Endothelial cell of umbilical vein (primary cell): ENCODE results near the gene CROCC. TPM values are rescaled to one million over a fixed set of nuclear protein-coding genes. Genes with fewer than 3 reads are reported as not detected.

Experiments used
- BruUV-seq: library from RNA; stranded (reverse); fragments of 400-500 nt; replicated peaks from 2 replicates; lab custom pipeline; 2021; lab: Mats Ljungman, UMichigan
- CTCF ChIA-PET: fragments of 300-600, 350-600 bp; sonication (Branson Sonifier 250); formaldehyde crosslinking; loops from one replicate; lab custom pipeline; 2021; ENCODE audit warnings: antibody characterized with exemption, inconsistent platforms; lab: Charles Lee
- POLR2A ChIA-PET: fragments of 300-600, 350-600 bp; sonication (Branson Sonifier 250); formaldehyde crosslinking; loops from one replicate; lab custom pipeline; 2021; ENCODE audit warnings: antibody characterized with exemption, inconsistent platforms; lab: Charles Lee
- DNase-seq: peaks from one replicate; pipeline ENCODE4 v3.0.0-alpha.2; 2011; ENCODE audit warnings: low read depth, low spot score
- FAIRE-seq: peaks from 2 replicates; lab custom pipeline; 2011; peaks lifted over from hg19 to GRCh38; lab: Jason Lieb, UNC
- H2AFZ ChIP-seq: 2 replicates; pipeline ENCODE4 v1.6.0; 2012; ENCODE audit warnings: low read depth, low read length, control low read depth, inconsistent platforms
- H3K27ac ChIP-seq: 2 replicates; pipeline ENCODE4 v1.5.1; 2011; ENCODE audit warnings: low read depth, mild to moderate bottlenecking, control low read depth, low read length, moderate library complexity; ENCODE audit not compliant: insufficient read depth
- H3K27me3 ChIP-seq, 2 experiments: 2 replicates each; pipeline versions ENCODE4 v1.6.0 to v1.6.1; 2011; ENCODE audit warnings: low read length in 2 of 2, mixed read lengths in 1 of 2; ENCODE audit not compliant: control insufficient read depth in 2 of 2, insufficient read depth in 2 of 2
- H3K36me3 ChIP-seq, 2 experiments: 2 replicates in 1 of 2; 3 replicates in 1 of 2; pipeline ENCODE4 v1.5.1; 2011; ENCODE audit warnings: low read length in 2 of 2, mild to moderate bottlenecking in 1 of 2, moderate library complexity in 1 of 2; ENCODE audit not compliant: control insufficient read depth in 2 of 2, insufficient read depth in 2 of 2; ENCODE audit errors: extremely low read depth in 1 of 2
- H3K4me1 ChIP-seq: 3 replicates; pipeline ENCODE4 v1.5.1; 2011; ENCODE audit warnings: mild to moderate bottlenecking, low read length; ENCODE audit not compliant: control insufficient read depth, insufficient read depth; ENCODE audit errors: extremely low read depth
- H3K4me2 ChIP-seq: 2 replicates; pipeline ENCODE4 v1.6.1; 2011; ENCODE audit warnings: low read length, control low read depth, mixed read lengths; ENCODE audit not compliant: insufficient read depth
- H3K4me3 ChIP-seq, 3 experiments: fragments of 200-600 bp in 1 of 3; sonication (generic), shearing (Covaris generic) in 1 of 3; replicated peaks in 1 of 3; 2 replicates each; pipeline ENCODE4 v1.5.1; 2011 to 2016; ENCODE audit warnings: control low read depth in 3 of 3, low read length in 3 of 3, mild to moderate bottlenecking in 2 of 3, inconsistent platforms in 1 of 3, low read depth in 1 of 3, moderate library complexity in 1 of 3; ENCODE audit not compliant: insufficient read depth in 1 of 3
- H3K79me2 ChIP-seq: 2 replicates; pipeline ENCODE4 v1.6.0; 2012; ENCODE audit warnings: low read length, inconsistent platforms; ENCODE audit not compliant: control insufficient read depth, insufficient read depth
- H3K9ac ChIP-seq: replicated peaks from 2 replicates; pipeline ENCODE3; 2011; ENCODE audit warnings: low read length, control low read depth; ENCODE audit not compliant: insufficient read depth; ENCODE audit errors: extremely low read depth
- H3K9me1 ChIP-seq: replicated peaks from 3 replicates; pipeline ENCODE4 v1.6.0; 2011; ENCODE audit warnings: mild to moderate bottlenecking, low read length; ENCODE audit not compliant: control insufficient read depth, insufficient read depth; ENCODE audit errors: extremely low read depth
- H3K9me3 ChIP-seq: replicated peaks from 2 replicates; pipeline ENCODE4 v1.5.1; 2012; ENCODE audit warnings: low read length, inconsistent platforms; ENCODE audit not compliant: control insufficient read depth, insufficient read depth
- H4K20me1 ChIP-seq: replicated peaks from 2 replicates; pipeline ENCODE3; 2011; ENCODE audit warnings: mild to moderate bottlenecking, low read length; ENCODE audit not compliant: control insufficient read depth, insufficient read depth; ENCODE audit errors: extremely low read depth
- EZH2 ChIP-seq: IDR thresholded peaks from 2 replicates; pipeline ENCODE4 v1.6.1; 2012; ENCODE audit warnings: borderline replicate concordance, low read depth, mild to moderate bottlenecking, moderate library complexity, low read length, inconsistent platforms; ENCODE audit not compliant: severe bottlenecking
- FOS ChIP-seq: IDR thresholded peaks from 2 replicates; pipeline ENCODE4 v1.6.1; 2011; ENCODE audit warnings: mild to moderate bottlenecking, low read length, moderate library complexity, borderline replicate concordance; ENCODE audit not compliant: insufficient read depth
- GATA2 ChIP-seq: IDR thresholded peaks from 2 replicates; pipeline ENCODE4 v1.7.0; 2011; ENCODE audit warnings: low read depth, mild to moderate bottlenecking, moderate library complexity, mixed read lengths, low read length; ENCODE audit not compliant: insufficient read length, insufficient read depth
- JUN ChIP-seq: IDR thresholded peaks from 2 replicates; pipeline ENCODE4 v1.6.1; 2011; ENCODE audit warnings: borderline replicate concordance, low read depth; ENCODE audit not compliant: insufficient read length, insufficient read depth
- MYC ChIP-seq: IDR thresholded peaks from one replicate; pipeline ENCODE4 v1.6.1; 2011; ENCODE audit warnings: mild to moderate bottlenecking, low read depth, low read length
- POLR2A ChIP-seq: IDR thresholded peaks from 2 replicates; pipeline ENCODE4 v1.6.1; 2012; ENCODE audit warnings: low read depth, mild to moderate bottlenecking, control low read depth, low read length
- POLR2AphosphoS5 ChIP-seq: IDR thresholded peaks from 2 replicates; pipeline ENCODE4 v1.6.1; 2012; ENCODE audit warnings: low read depth, mild to moderate bottlenecking, control low read depth, low read length, moderate library complexity; ENCODE audit not compliant: insufficient read depth
- dilution Hi-C: fragments of 300-500 bp; cut with MboI; formaldehyde crosslinking; loops from one replicate; pipeline ENCODE4 v1.15.0; 2019; ENCODE audit warnings: low sequenced_read_pairs; ENCODE audit not compliant: extremely low pct_ligation_motif_present
- intact Hi-C: fragments of 100-400 bp; cut with micrococcal nuclease; formaldehyde crosslinking; loops from one replicate; pipeline ENCODE4 v1.10.0; 2022
- polyA plus RNA-seq, 4 experiments: library from polyadenylated mRNA; depleted of rRNA in 3 of 4; stranded (reverse) in 3 of 4; unstranded in 1 of 4; fragments of >200 nt; gene quantifications; 2 replicates each; pipeline versions ENCODE4 v1.2.1 to v1.2.3, GENCODE V29; 2011 to 2012; ENCODE audit warnings: missing spikeins in 1 of 4
- total RNA-seq: library from RNA; stranded (reverse); gene quantifications from 2 replicates; pipeline ENCODE4 v1.2.3, GENCODE V29; 2021
- TF ChIP-seq, protein P1 (sequence below): IDR thresholded peaks from 2 replicates; pipeline ENCODE4 v1.6.1; 2011; ENCODE audit not compliant: insufficient read depth, insufficient read length
- TF ChIP-seq, protein P2 (sequence below), 2 donors: IDR thresholded peaks; 1 replicate in 1 of 2; 2 replicates in 1 of 2; pipeline ENCODE4 v1.5.1; 2011; ENCODE audit warnings: low read length in 2 of 2, mild to moderate bottlenecking in 2 of 2, moderate library complexity in 2 of 2, control low read depth in 1 of 2, inconsistent platforms in 1 of 2, low read depth in 1 of 2; ENCODE audit not compliant: insufficient read depth in 1 of 2; ENCODE audit errors: extremely low read depth in 1 of 2

The CROCC gene
- total and polyA plus RNA-seq, 2 donors (not counting 3 experiments of a cell fraction or from before 2014, with no cell fraction given): 18.3 to 35.5 TPM

DNA sequence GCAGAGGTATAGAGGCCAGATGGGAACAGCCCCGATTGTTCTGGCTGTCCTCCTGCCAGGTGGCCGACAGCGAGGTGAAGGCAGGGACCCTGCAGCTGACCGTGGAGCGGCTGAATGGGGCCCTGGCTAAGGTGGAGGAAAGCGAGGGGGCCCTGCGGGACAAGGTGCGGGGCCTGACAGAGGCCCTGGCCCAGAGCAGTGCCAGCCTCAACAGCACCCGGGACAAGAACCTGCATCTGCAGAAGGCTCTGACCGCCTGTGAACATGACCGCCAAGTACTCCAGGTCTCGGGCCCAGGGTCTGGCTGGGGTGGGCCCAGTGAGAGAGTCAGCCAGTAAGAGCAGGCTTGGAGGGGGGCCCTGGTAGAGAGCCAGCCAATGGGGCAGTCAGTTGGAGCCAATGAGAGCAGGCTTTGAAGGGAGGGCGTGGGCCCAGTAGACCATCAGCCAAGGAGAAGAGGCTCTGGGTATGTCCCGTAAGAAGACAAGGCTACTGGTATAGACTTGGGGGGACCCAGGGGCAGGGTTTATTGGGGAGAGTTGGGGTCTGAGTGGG is 47.4 kb downstream of the CROCC start:
- intact Hi-C loops: no loop called here
- H3K79me2 ChIP-seq: no peaks in the 10 kb centered on the region
- no peak overlapping the region for H3K9ac ChIP-seq
- no peak for TF ChIP-seq POLR2A
- no peak for TF ChIP-seq JUN
- TF ChIP-seq MYC: no peak
- no peak for TF ChIP-seq POLR2AphosphoS5
- no peak for TF ChIP-seq FOS
- TF ChIP-seq GATA2: no peak
- no peak for TF ChIP-seq EZH2
- TF ChIP-seq, protein P1, sequence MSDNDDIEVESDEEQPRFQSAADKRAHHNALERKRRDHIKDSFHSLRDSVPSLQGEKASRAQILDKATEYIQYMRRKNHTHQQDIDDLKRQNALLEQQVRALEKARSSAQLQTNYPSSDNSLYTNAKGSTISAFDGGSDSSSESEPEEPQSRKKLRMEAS: no peak
- TF ChIP-seq, protein P2, sequence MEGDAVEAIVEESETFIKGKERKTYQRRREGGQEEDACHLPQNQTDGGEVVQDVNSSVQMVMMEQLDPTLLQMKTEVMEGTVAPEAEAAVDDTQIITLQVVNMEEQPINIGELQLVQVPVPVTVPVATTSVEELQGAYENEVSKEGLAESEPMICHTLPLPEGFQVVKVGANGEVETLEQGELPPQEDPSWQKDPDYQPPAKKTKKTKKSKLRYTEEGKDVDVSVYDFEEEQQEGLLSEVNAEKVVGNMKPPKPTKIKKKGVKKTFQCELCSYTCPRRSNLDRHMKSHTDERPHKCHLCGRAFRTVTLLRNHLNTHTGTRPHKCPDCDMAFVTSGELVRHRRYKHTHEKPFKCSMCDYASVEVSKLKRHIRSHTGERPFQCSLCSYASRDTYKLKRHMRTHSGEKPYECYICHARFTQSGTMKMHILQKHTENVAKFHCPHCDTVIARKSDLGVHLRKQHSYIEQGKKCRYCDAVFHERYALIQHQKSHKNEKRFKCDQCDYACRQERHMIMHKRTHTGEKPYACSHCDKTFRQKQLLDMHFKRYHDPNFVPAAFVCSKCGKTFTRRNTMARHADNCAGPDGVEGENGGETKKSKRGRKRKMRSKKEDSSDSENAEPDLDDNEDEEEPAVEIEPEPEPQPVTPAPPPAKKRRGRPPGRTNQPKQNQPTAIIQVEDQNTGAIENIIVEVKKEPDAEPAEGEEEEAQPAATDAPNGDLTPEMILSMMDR (IDR thresholded peaks at IDR 0.05; ENCODE audit: extremely low read depth in 1 of 2, insufficient read depth in 1 of 2, low read depth in 1 of 2, low read length in 2 of 2): no peak
- peaks cover 0 to 11% of the 10 kb centered on the region in 2 experiments for H3K36me3 ChIP-seq
- H3K27ac ChIP-seq: no peak overlapping the region
- H3K4me1 ChIP-seq: peaks cover 11% of the 10 kb centered on the region
- H2AFZ ChIP-seq: no peak overlapping the region
- CTCF ChIA-PET: interaction anchor here (3.1 kb wide), 1 partner anchor 11 kb away, joined by 25 read pairs; the partner anchor contains the start of gene MFAP2
- H3K4me3 ChIP-seq: no peak overlapping the region
- DNase-seq (no peak), FAIRE-seq (no peak)
- POLR2A ChIA-PET: no interaction called here
- H3K9me1 ChIP-seq: no peaks in the 10 kb centered on the region
- dilution Hi-C loops: no loop called here
- H3K4me2 ChIP-seq: no peak overlapping the region
- H3K27me3 ChIP-seq: no peaks in the 10 kb centered on the region
- no peaks in the 10 kb centered on the region for H4K20me1 ChIP-seq
- H3K9me3 ChIP-seq: no peaks in the 10 kb centered on the region
- no TSS peak for BruUV-seq
